ENCODE results near the gene ASB3.
"Not testable (repeated sequence)": the region's sequence is repeated elsewhere in the genome, so short reads cannot be mapped to it uniquely, and the experiment has no call there.

The ASB3 gene

GRCh38 chr2:53786352-53786704 lies 425 bp downstream of the ASB3 start:
- peak in 1 of 2 donors; percentile 33 for DNase-seq

GRCh38 chr2:53785366-53785765 lies 1.4 kb downstream of the ASB3 start:
- no peak for DNase-seq

GRCh38 chr2:53784436-53784835 lies 2.3 kb downstream of the ASB3 start:
- no peak for DNase-seq

GRCh38 chr2:53782676-53783075 lies 4.1 kb downstream of the ASB3 start:
- no peak for DNase-seq

- no peak for DNase-seq
Measured at GRCh38 chr2:53780056-53780455, 6.7 kb downstream of the ASB3 start.

- DNase-seq, result peak in 1 of 2 donors; percentile 19
Measured at GRCh38 chr2:53778536-53779162, 8.1 kb downstream of the ASB3 start.

- no peak for DNase-seq
Measured at GRCh38 chr2:53777134-53777533, 9.6 kb downstream of the ASB3 start.

- no peak for DNase-seq
Measured at GRCh38 chr2:53770264-53770663, 16.5 kb downstream of the ASB3 start.

- no peak for DNase-seq
Measured at GRCh38 chr2:53769318-53769945, 17.3 kb downstream of the ASB3 start.

GRCh38 chr2:53768242-53768542 lies 18.6 kb downstream of the ASB3 start:
- no peak for DNase-seq

- DNase-seq, result peak; percentile 58 to 69
Measured at GRCh38 chr2:53767405-53768241, 19.1 kb downstream of the ASB3 start, which contains the start of gene CHAC2. CHAC2 (plus strand) TSS chr2:53767804; CDS start chr2:53767887, 83 bp downstream.

- no peak for DNase-seq
Measured at GRCh38 chr2:53765767-53766166, 21.0 kb downstream of the ASB3 start.

- not testable (repeated sequence) for DNase-seq
Measured at GRCh38 chr2:53757206-53757605, 29.5 kb downstream of the ASB3 start.

GRCh38 chr2:53756644-53757043 lies 30.1 kb downstream of the ASB3 start:
- DNase-seq, result no peak

GRCh38 chr2:53755121-53755520 lies 31.6 kb downstream of the ASB3 start:
- no peak for DNase-seq

- DNase-seq, result no peak
Measured at GRCh38 chr2:53753041-53753440, 33.7 kb downstream of the ASB3 start.

GRCh38 chr2:53752385-53752784 lies 34.4 kb downstream of the ASB3 start:
- no peak for DNase-seq

GRCh38 chr2:53751728-53752127 lies 35.0 kb downstream of the ASB3 start:
- DNase-seq, result no peak

- no peak for DNase-seq
Measured at GRCh38 chr2:53750041-53750768, 36.5 kb downstream of the ASB3 start.

GRCh38 chr2:53744395-53745065 lies 42.2 kb downstream of the ASB3 start:
- no peak for DNase-seq

- no peak for DNase-seq
Measured at GRCh38 chr2:53740170-53740569, 46.6 kb downstream of the ASB3 start.

- DNase-seq, result no peak
Measured at GRCh38 chr2:53739032-53739431, 47.7 kb downstream of the ASB3 start.

- DNase-seq, result no peak
Measured at GRCh38 chr2:53737091-53737490, 49.7 kb downstream of the ASB3 start.

All from bone marrow (tissue), 2 donors.